Measurements from ENCODE around the gene PLSCR4. TPM values are rescaled to one million over a fixed set of nuclear protein-coding genes. Genes with fewer than 3 reads are reported as not detected.

The PLSCR4 gene
- total and polyA plus RNA-seq, 9 of the 15 experiments (the other 6 are each of a cell fraction or from before 2014, with no cell fraction given) = 0.11 to 0.68 (median 0.21) TPM

DNA sequence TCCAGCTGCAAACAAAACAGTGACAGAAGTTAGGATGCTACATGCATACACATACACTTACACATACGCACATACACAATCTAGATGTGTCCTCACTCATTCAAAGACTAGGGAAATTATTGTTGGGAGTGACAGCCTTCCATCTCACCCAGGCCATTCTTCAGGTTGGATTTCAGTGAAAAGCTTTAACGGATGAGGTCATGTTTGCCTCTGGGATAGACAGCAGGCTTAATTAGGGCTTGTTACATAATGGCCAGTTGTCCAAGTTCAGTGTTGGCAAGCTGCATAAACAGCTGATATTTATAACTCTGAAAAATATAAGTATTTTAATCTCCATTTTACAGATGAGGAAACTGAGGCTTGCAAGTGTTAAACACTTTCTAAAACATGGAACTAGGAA lies 54.1 kb downstream of the PLSCR4 start:
- Histone ChIP-seq H3K36me3 (ENCODE audit: control insufficient read depth, insufficient read depth, low read length) (no peaks in the 10 kb centered on the region), H3K27ac (ENCODE audit: extremely low read depth, low read depth, low read length) (no peak overlapping the region), H3K9me1 (ENCODE audit: control insufficient read depth, insufficient read depth, low read length) (no peaks in the 10 kb centered on the region), H3K4me1 (replicated peaks in 1 of 2; ENCODE audit: control insufficient read depth in 2 of 2, insufficient read depth in 2 of 2, low read length in 2 of 2) (no peaks in the 10 kb centered on the region), H2AFZ (ENCODE audit: low read depth, low read length) (no peak overlapping the region), H3K27me3 (ENCODE audit: control insufficient read depth in 2 of 2, insufficient read depth in 2 of 2, low read length in 2 of 2) (no peaks in the 10 kb centered on the region), H3K79me2 (ENCODE audit: control insufficient read depth, insufficient read depth, low read length) (no peaks in the 10 kb centered on the region), H3K9ac (ENCODE audit: insufficient read depth in 1 of 2, low read depth in 2 of 2, low read length in 2 of 2) (no peak overlapping the region), H3K4me3 (no peak overlapping the region), H4K20me1 (replicated peaks; ENCODE audit: control insufficient read depth, insufficient read depth, low read length) (no peaks in the 10 kb centered on the region), H3K4me2 (ENCODE audit: insufficient read depth, low read length) (no peak overlapping the region), H3K9me3 (replicated peaks; ENCODE audit: control insufficient read depth, insufficient read depth, low read depth, low read length) (no peaks in the 10 kb centered on the region)
- FAIRE-seq = no peak
- 21% methylated on average over 2 of the region's 2 CpGs for WGBS (ENCODE audit: insufficient coverage, low coverage, missing lambda C conversion rate)
- intact Hi-C loops (cut with micrococcal nuclease) (no loop called here), in situ Hi-C loops (cut with MboI) (no loop called here)
- ATAC-seq = no peak
- no TSS peak for BruUV-seq (replicated peaks)
- ChIA-PET CTCF (ENCODE audit: low intra/inter-chr PET ratio) (no interaction called here), POLR2A (interaction anchor here (0.9 kb wide), 1 partner anchor 47 kb away, joined by 3 read pairs; no protein-coding TSS in a partner anchor)
- no peak for DNase-seq (ENCODE audit: extremely low read depth in 1 of 4, low spot score in 3 of 4)
- TF ChIP-seq RB1 (IDR thresholded peaks at IDR 0.05; ENCODE audit: low read depth) (no peak), SIRT6 (IDR thresholded peaks at IDR 0.05; ENCODE audit: low read depth, low read length) (no peak), RUNX1 (IDR thresholded peaks at IDR 0.05; ENCODE audit: low read depth) (no peak), MYBL2 (IDR thresholded peaks at IDR 0.05; ENCODE audit: low read depth) (no peak), MYBL2 (CRISPR knock-in tag; IDR thresholded peaks at IDR 0.05; ENCODE audit: borderline replicate concordance) (no peak), ZNF551 (CRISPR knock-in tag; IDR thresholded peaks at IDR 0.05) (no peak), KDM1A (IDR thresholded peaks at IDR 0.05) (no peak), CHD4 (IDR thresholded peaks at IDR 0.05; ENCODE audit: insufficient read depth, insufficient replicate concordance, low read depth, low read length, poor library complexity, severe bottlenecking) (no peak), ZNF239 (CRISPR knock-in tag; IDR thresholded peaks at IDR 0.05) (no peak), E2F3 (CRISPR knock-in tag; IDR thresholded peaks at IDR 0.05) (no peak), POU5F1 (IDR thresholded peaks at IDR 0.05; ENCODE audit: borderline replicate concordance, low read depth, low read length, partially characterized antibody) (no peak), HDAC6 (IDR thresholded peaks at IDR 0.05; ENCODE audit: low read depth, low read length) (no peak), ZNF232 (CRISPR knock-in tag; IDR thresholded peaks at IDR 0.05) (no peak), GTF2A2 (tag; IDR thresholded peaks at IDR 0.05) (no peak), NR1H2 (CRISPR knock-in tag; IDR thresholded peaks at IDR 0.05) (no peak)
- TF ChIP-seq, protein P1, sequence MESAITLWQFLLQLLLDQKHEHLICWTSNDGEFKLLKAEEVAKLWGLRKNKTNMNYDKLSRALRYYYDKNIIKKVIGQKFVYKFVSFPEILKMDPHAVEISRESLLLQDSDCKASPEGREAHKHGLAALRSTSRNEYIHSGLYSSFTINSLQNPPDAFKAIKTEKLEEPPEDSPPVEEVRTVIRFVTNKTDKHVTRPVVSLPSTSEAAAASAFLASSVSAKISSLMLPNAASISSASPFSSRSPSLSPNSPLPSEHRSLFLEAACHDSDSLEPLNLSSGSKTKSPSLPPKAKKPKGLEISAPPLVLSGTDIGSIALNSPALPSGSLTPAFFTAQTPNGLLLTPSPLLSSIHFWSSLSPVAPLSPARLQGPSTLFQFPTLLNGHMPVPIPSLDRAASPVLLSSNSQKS (CRISPR knock-in tag; IDR thresholded peaks at IDR 0.05) = no peak
- TF ChIP-seq, protein P2, sequence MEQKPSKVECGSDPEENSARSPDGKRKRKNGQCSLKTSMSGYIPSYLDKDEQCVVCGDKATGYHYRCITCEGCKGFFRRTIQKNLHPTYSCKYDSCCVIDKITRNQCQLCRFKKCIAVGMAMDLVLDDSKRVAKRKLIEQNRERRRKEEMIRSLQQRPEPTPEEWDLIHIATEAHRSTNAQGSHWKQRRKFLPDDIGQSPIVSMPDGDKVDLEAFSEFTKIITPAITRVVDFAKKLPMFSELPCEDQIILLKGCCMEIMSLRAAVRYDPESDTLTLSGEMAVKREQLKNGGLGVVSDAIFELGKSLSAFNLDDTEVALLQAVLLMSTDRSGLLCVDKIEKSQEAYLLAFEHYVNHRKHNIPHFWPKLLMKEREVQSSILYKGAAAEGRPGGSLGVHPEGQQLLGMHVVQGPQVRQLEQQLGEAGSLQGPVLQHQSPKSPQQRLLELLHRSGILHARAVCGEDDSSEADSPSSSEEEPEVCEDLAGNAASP (IDR thresholded peaks at IDR 0.05) = no peak
- TF ChIP-seq, protein P3, sequence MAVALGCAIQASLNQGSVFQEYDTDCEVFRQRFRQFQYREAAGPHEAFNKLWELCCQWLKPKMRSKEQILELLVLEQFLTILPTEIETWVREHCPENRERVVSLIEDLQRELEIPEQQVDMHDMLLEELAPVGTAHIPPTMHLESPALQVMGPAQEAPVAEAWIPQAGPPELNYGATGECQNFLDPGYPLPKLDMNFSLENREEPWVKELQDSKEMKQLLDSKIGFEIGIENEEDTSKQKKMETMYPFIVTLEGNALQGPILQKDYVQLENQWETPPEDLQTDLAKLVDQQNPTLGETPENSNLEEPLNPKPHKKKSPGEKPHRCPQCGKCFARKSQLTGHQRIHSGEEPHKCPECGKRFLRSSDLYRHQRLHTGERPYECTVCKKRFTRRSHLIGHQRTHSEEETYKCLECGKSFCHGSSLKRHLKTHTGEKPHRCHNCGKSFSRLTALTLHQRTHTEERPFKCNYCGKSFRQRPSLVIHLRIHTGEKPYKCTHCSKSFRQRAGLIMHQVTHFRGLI (CRISPR knock-in tag; IDR thresholded peaks at IDR 0.05) = no peak
- TF ChIP-seq, protein P4, sequence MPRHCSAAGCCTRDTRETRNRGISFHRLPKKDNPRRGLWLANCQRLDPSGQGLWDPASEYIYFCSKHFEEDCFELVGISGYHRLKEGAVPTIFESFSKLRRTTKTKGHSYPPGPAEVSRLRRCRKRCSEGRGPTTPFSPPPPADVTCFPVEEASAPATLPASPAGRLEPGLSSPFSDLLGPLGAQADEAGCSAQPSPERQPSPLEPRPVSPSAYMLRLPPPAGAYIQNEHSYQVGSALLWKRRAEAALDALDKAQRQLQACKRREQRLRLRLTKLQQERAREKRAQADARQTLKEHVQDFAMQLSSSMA (CRISPR knock-in tag; IDR thresholded peaks at IDR 0.05) = no peak
